ENCODE data around the gene LIPE. TPM values are rescaled to one million over a fixed set of nuclear protein-coding genes. Genes with fewer than 3 reads are reported as not detected.

The LIPE gene
- total RNA-seq, 1 donor from 2014 or later, result 55.8 TPM

DNA sequence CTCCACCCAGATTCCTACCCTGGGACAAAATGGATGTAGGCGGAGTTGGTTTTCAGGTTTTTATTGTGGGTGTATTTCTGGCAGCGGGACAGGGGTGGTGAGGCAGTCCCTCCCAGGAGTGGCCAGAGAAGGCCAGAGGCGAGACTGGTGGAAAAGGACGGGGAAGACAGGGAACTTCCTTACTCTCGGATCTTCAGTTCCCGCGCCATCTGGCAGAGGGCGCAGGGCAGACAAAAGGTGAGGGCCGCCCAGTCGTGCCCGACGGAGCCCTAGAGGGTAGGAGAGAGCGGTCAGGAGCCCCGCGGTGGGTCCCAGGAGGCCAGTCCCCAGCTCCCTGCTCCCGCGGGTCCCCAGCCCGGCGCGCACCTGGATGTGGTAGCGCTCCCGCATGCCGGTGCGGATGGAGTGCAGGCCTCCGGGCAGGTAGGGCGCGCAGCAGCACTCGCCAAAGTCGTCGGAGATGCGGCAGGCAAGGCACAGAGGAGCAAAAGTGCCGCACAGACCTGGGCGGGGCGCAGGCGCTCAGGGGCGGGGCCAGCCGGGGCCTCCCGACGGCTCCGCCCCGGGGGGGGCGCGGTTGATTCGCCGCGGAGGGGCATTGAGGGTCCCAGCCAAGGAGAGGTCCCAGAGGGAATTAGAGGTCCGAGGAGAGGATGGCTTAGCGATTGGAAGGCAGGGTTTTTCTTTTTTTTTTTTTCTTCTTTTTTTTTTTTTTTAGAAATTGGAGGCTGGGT, 40.0 kb downstream of the LIPE start:
- H3K27ac ChIP-seq (replicated peaks), result peak overlapping the region; percentile 55
- TF ChIP-seq, protein P1, sequence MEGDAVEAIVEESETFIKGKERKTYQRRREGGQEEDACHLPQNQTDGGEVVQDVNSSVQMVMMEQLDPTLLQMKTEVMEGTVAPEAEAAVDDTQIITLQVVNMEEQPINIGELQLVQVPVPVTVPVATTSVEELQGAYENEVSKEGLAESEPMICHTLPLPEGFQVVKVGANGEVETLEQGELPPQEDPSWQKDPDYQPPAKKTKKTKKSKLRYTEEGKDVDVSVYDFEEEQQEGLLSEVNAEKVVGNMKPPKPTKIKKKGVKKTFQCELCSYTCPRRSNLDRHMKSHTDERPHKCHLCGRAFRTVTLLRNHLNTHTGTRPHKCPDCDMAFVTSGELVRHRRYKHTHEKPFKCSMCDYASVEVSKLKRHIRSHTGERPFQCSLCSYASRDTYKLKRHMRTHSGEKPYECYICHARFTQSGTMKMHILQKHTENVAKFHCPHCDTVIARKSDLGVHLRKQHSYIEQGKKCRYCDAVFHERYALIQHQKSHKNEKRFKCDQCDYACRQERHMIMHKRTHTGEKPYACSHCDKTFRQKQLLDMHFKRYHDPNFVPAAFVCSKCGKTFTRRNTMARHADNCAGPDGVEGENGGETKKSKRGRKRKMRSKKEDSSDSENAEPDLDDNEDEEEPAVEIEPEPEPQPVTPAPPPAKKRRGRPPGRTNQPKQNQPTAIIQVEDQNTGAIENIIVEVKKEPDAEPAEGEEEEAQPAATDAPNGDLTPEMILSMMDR (IDR thresholded peaks at IDR 0.05; ENCODE audit: borderline replicate concordance), result peak; percentile 64
- intact Hi-C loops (cut with micrococcal nuclease), result no loop called here
- H3K9me3 ChIP-seq (replicated peaks), result no peaks in the 10 kb centered on the region
- peak overlapping the region; percentile 67 for H3K4me3 ChIP-seq
- H3K4me1 ChIP-seq, result peaks cover 10% of the 10 kb centered on the region
- H3K27me3 ChIP-seq (ENCODE audit: low read depth), result peaks cover 55% of the 10 kb centered on the region
- peak; percentile 53 for DNase-seq
- H3K36me3 ChIP-seq, result no peaks in the 10 kb centered on the region

DNA sequence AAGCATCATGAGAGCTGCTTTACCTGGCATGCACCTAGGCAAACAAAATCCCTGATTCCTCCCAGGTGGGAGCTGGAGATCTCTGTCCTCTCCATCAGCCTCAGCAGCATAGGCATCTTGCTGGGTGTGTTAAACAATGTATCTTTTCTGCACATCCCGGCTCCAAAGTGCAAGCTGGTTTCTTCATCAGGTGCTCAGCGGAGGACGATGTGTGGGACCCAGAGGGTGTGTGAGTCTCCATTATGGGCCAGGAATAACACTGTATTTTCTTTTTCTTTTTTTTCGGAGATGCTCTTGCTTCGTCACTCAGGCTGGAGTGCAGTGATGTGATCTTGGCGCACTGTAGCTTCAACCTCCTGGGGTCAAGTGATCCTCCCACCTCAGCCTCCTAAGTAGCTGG, 47.0 kb downstream of the LIPE start:
- no peaks in the 10 kb centered on the region for H3K9me3 ChIP-seq (replicated peaks)
- no peak for DNase-seq
- TF ChIP-seq, protein P1 (IDR thresholded peaks at IDR 0.05; ENCODE audit: borderline replicate concordance), result no peak
- peaks cover 17% of the 10 kb centered on the region for H3K36me3 ChIP-seq
- no peak overlapping the region for H3K27ac ChIP-seq (replicated peaks)
- peaks cover 12% of the 10 kb centered on the region for H3K27me3 ChIP-seq (ENCODE audit: low read depth)
- no peak overlapping the region for H3K4me3 ChIP-seq
- intact Hi-C loops (cut with micrococcal nuclease), result no loop called here
- H3K4me1 ChIP-seq, result no peaks in the 10 kb centered on the region

DNA sequence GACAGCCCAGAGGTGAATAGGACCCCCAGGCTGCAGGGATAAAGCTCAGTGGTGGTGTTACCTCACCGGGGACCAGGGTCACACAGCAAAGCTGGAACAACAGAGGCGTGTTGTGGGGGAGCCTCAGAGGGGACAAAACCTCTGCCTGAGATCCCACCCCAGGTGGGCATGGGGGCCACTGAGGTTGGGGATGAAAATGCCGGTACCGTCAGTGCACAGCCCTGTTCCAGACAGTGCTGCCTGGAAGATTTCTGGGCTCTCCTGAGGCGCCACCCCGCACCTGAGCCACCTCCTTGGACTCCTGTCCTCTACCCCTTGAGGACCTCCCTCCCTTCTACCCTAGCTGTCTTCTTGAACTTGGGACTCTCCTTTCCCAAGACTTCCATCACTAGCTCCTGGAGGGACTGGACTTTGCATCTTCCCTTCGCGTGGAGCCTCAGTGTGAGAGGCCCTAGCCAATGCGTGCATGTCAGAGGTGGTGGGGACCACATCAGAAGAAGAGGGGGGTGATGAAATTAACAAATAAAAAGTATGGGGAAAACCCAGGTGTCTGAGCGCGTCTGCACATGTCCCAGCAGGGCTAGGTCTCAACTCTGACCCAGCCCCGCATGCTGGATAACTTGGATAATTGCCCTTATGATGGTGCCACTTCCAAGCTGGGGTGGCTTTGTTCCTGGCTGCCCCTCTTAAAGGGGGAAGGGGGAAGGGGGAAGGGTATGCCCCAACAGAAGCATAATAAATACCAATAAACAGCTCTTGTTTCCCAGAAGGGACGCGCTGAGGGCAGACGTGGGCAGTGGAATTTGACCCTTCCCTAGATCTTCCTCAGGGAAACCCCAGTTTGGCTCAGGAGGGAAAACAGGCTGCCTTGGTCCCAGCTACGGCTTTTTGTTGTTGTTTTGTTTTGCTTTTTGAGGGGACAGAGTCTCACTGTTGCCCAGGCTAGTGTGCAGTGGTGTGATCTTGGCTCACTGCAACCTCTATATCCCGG, 48.7 kb downstream of the LIPE start:
- Histone ChIP-seq H3K4me3 (no peak overlapping the region), H3K9me3 (replicated peaks) (no peaks in the 10 kb centered on the region), H3K27me3 (ENCODE audit: low read depth) (peaks cover 7% of the 10 kb centered on the region), H3K4me1 (no peaks in the 10 kb centered on the region), H3K27ac (replicated peaks) (no peak overlapping the region), H3K36me3 (peaks cover 33% of the 10 kb centered on the region)
- intact Hi-C loops (cut with micrococcal nuclease), result no loop called here
- TF ChIP-seq, protein P1 (IDR thresholded peaks at IDR 0.05; ENCODE audit: borderline replicate concordance), result no peak
- DNase-seq, result no peak

DNA sequence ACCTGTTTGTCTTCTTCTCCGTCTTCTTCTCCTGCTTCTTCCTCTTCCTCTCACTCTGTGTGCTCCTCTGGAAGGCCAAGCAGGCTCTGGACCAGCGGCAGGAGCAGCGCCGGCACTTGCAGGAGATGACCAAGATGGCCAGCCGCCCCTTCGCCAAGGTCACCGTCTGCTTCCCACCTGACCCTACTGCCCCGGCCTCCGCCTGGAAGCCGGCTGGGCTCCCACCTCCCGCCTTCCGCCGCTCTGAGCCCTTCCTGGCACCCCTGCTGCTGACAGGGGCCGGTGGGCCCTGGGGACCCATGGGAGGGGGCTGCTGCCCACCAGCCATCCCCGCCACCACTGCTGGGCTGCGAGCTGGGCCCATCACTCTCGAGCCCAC, 51.0 kb downstream of the LIPE start:
- H3K36me3 ChIP-seq, result peaks cover 41% of the 10 kb centered on the region
- no peaks in the 10 kb centered on the region for H3K9me3 ChIP-seq (replicated peaks)
- H3K4me1 ChIP-seq, result no peaks in the 10 kb centered on the region
- H3K4me3 ChIP-seq, result no peak overlapping the region
- no peak for DNase-seq
- TF ChIP-seq, protein P1 (IDR thresholded peaks at IDR 0.05; ENCODE audit: borderline replicate concordance), result no peak
- intact Hi-C loops (cut with micrococcal nuclease), result no loop called here
- no peak overlapping the region for H3K27ac ChIP-seq (replicated peaks)
- H3K27me3 ChIP-seq (ENCODE audit: low read depth), result no peaks in the 10 kb centered on the region

DNA sequence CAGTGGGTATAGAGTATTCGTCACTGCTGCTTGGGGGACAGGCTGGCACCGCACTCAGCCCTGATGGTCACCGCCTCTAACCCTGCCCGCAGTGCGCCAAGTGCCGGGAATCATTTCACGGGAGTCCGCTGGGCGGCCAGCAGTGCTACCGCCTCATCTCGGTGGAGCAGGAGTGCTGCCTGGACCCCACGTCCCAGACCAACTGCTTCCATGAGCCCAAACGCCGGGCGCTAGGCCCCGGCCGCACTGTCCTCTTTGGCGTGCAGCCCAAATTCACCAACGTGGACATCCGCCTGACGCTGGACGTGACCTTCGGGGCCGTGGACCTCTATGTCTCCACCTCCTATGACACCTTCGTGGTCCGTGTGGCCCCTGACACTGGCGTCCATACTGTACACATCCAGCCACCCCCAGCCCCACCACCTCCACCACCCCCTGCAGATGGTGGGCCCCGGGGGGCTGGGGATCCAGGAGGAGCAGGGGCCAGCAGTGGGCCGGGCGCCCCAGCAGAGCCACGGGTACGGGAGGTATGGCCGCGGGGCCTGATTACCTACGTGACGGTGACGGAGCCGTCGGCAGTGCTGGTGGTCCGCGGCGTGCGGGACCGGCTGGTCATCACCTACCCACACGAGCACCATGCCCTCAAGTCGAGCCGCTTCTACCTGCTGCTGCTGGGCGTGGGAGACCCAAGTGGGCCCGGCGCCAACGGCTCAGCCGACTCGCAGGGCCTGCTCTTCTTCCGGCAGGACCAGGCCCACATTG, 51.6 kb downstream of the LIPE start:
- no peaks in the 10 kb centered on the region for H3K27me3 ChIP-seq (ENCODE audit: low read depth)
- no peak for DNase-seq
- H3K36me3 ChIP-seq, result peaks cover 44% of the 10 kb centered on the region

More for the DNA sequence above, 51.6 kb downstream of the LIPE start:
- H3K27ac ChIP-seq (replicated peaks), result no peak overlapping the region
- H3K4me1 ChIP-seq, result no peaks in the 10 kb centered on the region
- no peak overlapping the region for H3K4me3 ChIP-seq
- H3K9me3 ChIP-seq (replicated peaks), result no peaks in the 10 kb centered on the region
- TF ChIP-seq, protein P1 (IDR thresholded peaks at IDR 0.05; ENCODE audit: borderline replicate concordance), result no peak
- intact Hi-C loops (cut with micrococcal nuclease), result no loop called here

All from left ventricle myocardium inferior (tissue), 1 donor.